ENCODE results near the gene TRPV6. TPM values are rescaled to one million over a fixed set of nuclear protein-coding genes. Genes with fewer than 3 reads are reported as not detected.

The TRPV6 gene
- total and polyA plus RNA-seq, 2 experiments from 2014 or later, result not detected

- no peaks in the 10 kb centered on the region for H3K79me2 ChIP-seq (ENCODE audit: insufficient read depth)
Observed at GRCh38 chr7:142886866-142887265, 1.3 kb upstream of the TRPV6 start.

GRCh38 chr7:142884286-142884640 lies 1.3 kb downstream of the TRPV6 start:
- peaks cover 13% of the 10 kb centered on the region; the same call in 1 of the 2 replicates for H3K27me3 ChIP-seq (replicated peaks; ENCODE audit: insufficient read depth)
- no peaks in the 10 kb centered on the region for H3K9me3 ChIP-seq (ENCODE audit: low read depth)
- no peaks in the 10 kb centered on the region for H3K36me3 ChIP-seq (ENCODE audit: low read depth)
- no peak for TF ChIP-seq EZH2phosphoT487 (IDR thresholded peaks at IDR 0.05; ENCODE audit: insufficient read depth, low read depth)
- TF ChIP-seq EZH2 (IDR thresholded peaks at IDR 0.05; ENCODE audit: insufficient read depth, poor library complexity, severe bottlenecking), result no peak
- no peaks in the 10 kb centered on the region for H3K79me2 ChIP-seq (ENCODE audit: insufficient read depth)
- no peak overlapping the region for H3K9ac ChIP-seq
- no peaks in the 10 kb centered on the region for H3K4me1 ChIP-seq (ENCODE audit: insufficient read depth)
- H3K4me2 ChIP-seq (ENCODE audit: unreplicated experiment), result no peak overlapping the region
- H3K9me2 ChIP-seq (ENCODE audit: insufficient read depth), result no peaks in the 10 kb centered on the region
- DNase-seq, result no peak
- no peak overlapping the region for H2AFZ ChIP-seq
- in situ Hi-C loops (cut with MboI), result no loop called here
- H3K27ac ChIP-seq, result no peak overlapping the region
- whole genome bisulfite sequencing, 2 experiments (ENCODE audit: low coverage in 1 of 2, low lambda C conversion rate in 2 of 2, missing lambda C conversion rate in 2 of 2), result 24 to 30% methylated on average over 4 of the region's 4 CpGs
- H3F3A ChIP-seq (ENCODE audit: insufficient read depth), result no peaks in the 10 kb centered on the region
- H3K4me3 ChIP-seq, result no peak overlapping the region
- no peaks in the 10 kb centered on the region for H4K20me1 ChIP-seq (ENCODE audit: insufficient read depth)

More at GRCh38 chr7:142886866-142887265, 1.3 kb upstream of the TRPV6 start:
- Histone ChIP-seq H3K9me2 (ENCODE audit: insufficient read depth) (no peaks in the 10 kb centered on the region), H3K4me2 (ENCODE audit: unreplicated experiment) (no peak overlapping the region), H3K4me1 (ENCODE audit: insufficient read depth) (no peaks in the 10 kb centered on the region), H3K9ac (no peak overlapping the region), H3K27me3 (replicated peaks; ENCODE audit: insufficient read depth) (peaks cover 5% of the 10 kb centered on the region; the same call in 1 of the 2 replicates), H3K36me3 (ENCODE audit: low read depth) (no peaks in the 10 kb centered on the region), H3K4me3 (no peak overlapping the region), H2AFZ (no peak overlapping the region), H3K27ac (no peak overlapping the region), H3F3A (ENCODE audit: insufficient read depth) (no peaks in the 10 kb centered on the region), H3K9me3 (ENCODE audit: low read depth) (no peaks in the 10 kb centered on the region), H4K20me1 (ENCODE audit: insufficient read depth) (no peaks in the 10 kb centered on the region)
- DNase-seq, result no peak
- in situ Hi-C loops (cut with MboI), result no loop called here
- no peak for TF ChIP-seq EZH2phosphoT487 (IDR thresholded peaks at IDR 0.05; ENCODE audit: insufficient read depth, low read depth)
- TF ChIP-seq EZH2 (IDR thresholded peaks at IDR 0.05; ENCODE audit: insufficient read depth, poor library complexity, severe bottlenecking), result no peak
- WGBS, 2 experiments (ENCODE audit: low coverage in 1 of 2, low lambda C conversion rate in 2 of 2, missing lambda C conversion rate in 2 of 2), result 37 to 38% methylated on average over 7 of the region's 7 CpGs

- Histone ChIP-seq H3K9ac (no peak overlapping the region), H3K4me1 (ENCODE audit: insufficient read depth) (no peaks in the 10 kb centered on the region), H4K20me1 (ENCODE audit: insufficient read depth) (no peaks in the 10 kb centered on the region), H3K27me3 (replicated peaks; ENCODE audit: insufficient read depth) (peaks cover 17% of the 10 kb centered on the region; the same call in 1 of the 2 replicates), H2AFZ (no peak overlapping the region), H3K4me3 (no peak overlapping the region), H3K9me2 (ENCODE audit: insufficient read depth) (no peaks in the 10 kb centered on the region), H3K27ac (no peak overlapping the region), H3K36me3 (ENCODE audit: low read depth) (no peaks in the 10 kb centered on the region), H3K9me3 (ENCODE audit: low read depth) (no peaks in the 10 kb centered on the region), H3K4me2 (ENCODE audit: unreplicated experiment) (no peak overlapping the region), H3F3A (ENCODE audit: insufficient read depth) (no peaks in the 10 kb centered on the region), H3K79me2 (ENCODE audit: insufficient read depth) (no peaks in the 10 kb centered on the region)
- WGBS, 2 experiments (ENCODE audit: low coverage in 1 of 2, low lambda C conversion rate in 2 of 2, missing lambda C conversion rate in 2 of 2), result 34 to 35% methylated on average over 7 of the region's 7 CpGs
- TF ChIP-seq EZH2phosphoT487 (IDR thresholded peaks at IDR 0.05; ENCODE audit: insufficient read depth, low read depth) (no peak), EZH2 (IDR thresholded peaks at IDR 0.05; ENCODE audit: insufficient read depth, poor library complexity, severe bottlenecking) (no peak)
- DNase-seq, result no peak
- in situ Hi-C loops (cut with MboI), result no loop called here
Observed at GRCh38 chr7:142883571-142884285, 1.8 kb downstream of the TRPV6 start.

- DNase-seq, result no peak
- no peak overlapping the region for H3K4me3 ChIP-seq
- H3K4me1 ChIP-seq (ENCODE audit: insufficient read depth), result no peaks in the 10 kb centered on the region
- no peaks in the 10 kb centered on the region for H3K79me2 ChIP-seq (ENCODE audit: insufficient read depth)
- no peak overlapping the region for H3K9ac ChIP-seq
- 55 to 57% methylated on average over 10 of the region's 10 CpGs for WGBS, 2 experiments (ENCODE audit: low coverage in 1 of 2, low lambda C conversion rate in 2 of 2, missing lambda C conversion rate in 2 of 2)
- no peak overlapping the region for H3K27ac ChIP-seq
- no peak overlapping the region for H3K4me2 ChIP-seq (ENCODE audit: unreplicated experiment)
- no peaks in the 10 kb centered on the region for H4K20me1 ChIP-seq (ENCODE audit: insufficient read depth)
- H3K9me2 ChIP-seq (ENCODE audit: insufficient read depth), result no peaks in the 10 kb centered on the region
- no peak for TF ChIP-seq EZH2phosphoT487 (IDR thresholded peaks at IDR 0.05; ENCODE audit: insufficient read depth, low read depth)
- no peak for TF ChIP-seq EZH2 (IDR thresholded peaks at IDR 0.05; ENCODE audit: insufficient read depth, poor library complexity, severe bottlenecking)
- H3K9me3 ChIP-seq (ENCODE audit: low read depth), result no peaks in the 10 kb centered on the region
- no peak overlapping the region for H2AFZ ChIP-seq
- H3K36me3 ChIP-seq (ENCODE audit: low read depth), result no peaks in the 10 kb centered on the region
- H3F3A ChIP-seq (ENCODE audit: insufficient read depth), result no peaks in the 10 kb centered on the region
- peaks cover 19% of the 10 kb centered on the region for H3K27me3 ChIP-seq (replicated peaks; ENCODE audit: insufficient read depth)
- in situ Hi-C loops (cut with MboI), result no loop called here
Observed at GRCh38 chr7:142883145-142883544, 2.4 kb downstream of the TRPV6 start.

Data from GM23248 (cell line).